ENCODE data around the gene SSBP1. TPM values are rescaled to one million over a fixed set of nuclear protein-coding genes. Genes with fewer than 3 reads are reported as not detected.

Gene SSBP1
- total RNA-seq, 2 experiments from 2014 or later, result 177 to 178 TPM

DNA sequence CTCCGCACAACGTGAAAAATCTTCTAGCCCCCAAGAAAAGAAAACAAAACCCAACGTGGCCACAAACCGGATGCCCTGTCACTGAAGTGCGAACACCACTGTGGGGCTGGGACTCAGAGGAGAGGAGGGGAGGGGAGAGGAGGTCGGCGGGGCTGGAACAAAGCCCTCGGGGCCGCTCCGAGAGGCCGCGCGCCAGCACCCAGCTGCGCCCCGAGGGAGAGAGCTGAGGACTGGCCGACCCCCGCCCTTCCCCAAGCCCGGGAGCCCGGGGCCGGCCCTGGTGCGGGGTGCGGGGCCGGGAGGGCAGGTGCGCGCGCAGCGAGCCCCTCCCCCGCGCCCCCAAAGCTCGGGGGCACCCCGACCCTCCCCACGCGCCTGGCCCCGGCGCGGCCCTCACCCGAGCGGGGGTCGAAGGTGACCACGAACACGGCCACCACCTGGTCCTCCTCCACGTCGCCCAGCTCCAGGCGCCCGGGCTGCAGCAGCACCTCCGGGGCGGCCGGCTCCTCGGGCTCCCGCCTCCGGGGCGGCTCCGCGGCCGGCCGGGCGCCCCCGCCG is 36.6 kb upstream of the SSBP1 start:
- H3K36me3 ChIP-seq (ENCODE audit: insufficient read depth, low read length), result no peaks in the 10 kb centered on the region
- no peak overlapping the region for H3K27ac ChIP-seq (ENCODE audit: low read depth, low read length, poor library complexity, severe bottlenecking)
- ChIA-PET CTCF (ENCODE audit: unreplicated experiment) (no interaction called here), POLR2A (interaction anchor here (1.3 to 1.7 kb wide), 2 partner anchors 35 to 36 kb away, joined by 4 to 7 read pairs; partner anchors contain the start of gene SSBP1)
- no peaks in the 10 kb centered on the region for H3K9me3 ChIP-seq (ENCODE audit: low read length)
- peak overlapping the region; percentile 82 for H3K4me2 ChIP-seq (ENCODE audit: low read length)
- H4K20me1 ChIP-seq (ENCODE audit: insufficient read depth, low read length), result no peaks in the 10 kb centered on the region; the same call in 1 of the 2 replicates
- TF ChIP-seq, protein P1, sequence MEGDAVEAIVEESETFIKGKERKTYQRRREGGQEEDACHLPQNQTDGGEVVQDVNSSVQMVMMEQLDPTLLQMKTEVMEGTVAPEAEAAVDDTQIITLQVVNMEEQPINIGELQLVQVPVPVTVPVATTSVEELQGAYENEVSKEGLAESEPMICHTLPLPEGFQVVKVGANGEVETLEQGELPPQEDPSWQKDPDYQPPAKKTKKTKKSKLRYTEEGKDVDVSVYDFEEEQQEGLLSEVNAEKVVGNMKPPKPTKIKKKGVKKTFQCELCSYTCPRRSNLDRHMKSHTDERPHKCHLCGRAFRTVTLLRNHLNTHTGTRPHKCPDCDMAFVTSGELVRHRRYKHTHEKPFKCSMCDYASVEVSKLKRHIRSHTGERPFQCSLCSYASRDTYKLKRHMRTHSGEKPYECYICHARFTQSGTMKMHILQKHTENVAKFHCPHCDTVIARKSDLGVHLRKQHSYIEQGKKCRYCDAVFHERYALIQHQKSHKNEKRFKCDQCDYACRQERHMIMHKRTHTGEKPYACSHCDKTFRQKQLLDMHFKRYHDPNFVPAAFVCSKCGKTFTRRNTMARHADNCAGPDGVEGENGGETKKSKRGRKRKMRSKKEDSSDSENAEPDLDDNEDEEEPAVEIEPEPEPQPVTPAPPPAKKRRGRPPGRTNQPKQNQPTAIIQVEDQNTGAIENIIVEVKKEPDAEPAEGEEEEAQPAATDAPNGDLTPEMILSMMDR (conservative IDR thresholded peaks at IDR 0.05; ENCODE audit: low read length), result no peak
- no peak for TF ChIP-seq EZH2phosphoT487 (IDR thresholded peaks at IDR 0.05; ENCODE audit: borderline replicate concordance, low read depth, low read length)
- no TSS peak for BruUV-seq (replicated peaks)
- no peaks in the 10 kb centered on the region for H3K79me2 ChIP-seq (ENCODE audit: insufficient read depth, low read depth, low read length)
- H3K4me1 ChIP-seq (ENCODE audit: insufficient read depth, low read length, poor library complexity, severe bottlenecking), result peaks cover 9% of the 10 kb centered on the region
- DNase-seq (ENCODE audit: low spot score), result peak; percentile 67
- intact Hi-C loops (cut with micrococcal nuclease; ENCODE audit: unreplicated experiment), result loop anchor here (1.0 kb wide), 1 partner anchor 37 kb away; the partner anchor contains the start of gene SSBP1
- no peaks in the 10 kb centered on the region for H3K9me2 ChIP-seq (ENCODE audit: insufficient read depth, low read length)
- peak overlapping the region; percentile 76 for H3K4me3 ChIP-seq (ENCODE audit: low read depth, low read length, poor library complexity, severe bottlenecking)
- H2AFZ ChIP-seq (ENCODE audit: low read length), result peak overlapping the region; percentile 75

DNA sequence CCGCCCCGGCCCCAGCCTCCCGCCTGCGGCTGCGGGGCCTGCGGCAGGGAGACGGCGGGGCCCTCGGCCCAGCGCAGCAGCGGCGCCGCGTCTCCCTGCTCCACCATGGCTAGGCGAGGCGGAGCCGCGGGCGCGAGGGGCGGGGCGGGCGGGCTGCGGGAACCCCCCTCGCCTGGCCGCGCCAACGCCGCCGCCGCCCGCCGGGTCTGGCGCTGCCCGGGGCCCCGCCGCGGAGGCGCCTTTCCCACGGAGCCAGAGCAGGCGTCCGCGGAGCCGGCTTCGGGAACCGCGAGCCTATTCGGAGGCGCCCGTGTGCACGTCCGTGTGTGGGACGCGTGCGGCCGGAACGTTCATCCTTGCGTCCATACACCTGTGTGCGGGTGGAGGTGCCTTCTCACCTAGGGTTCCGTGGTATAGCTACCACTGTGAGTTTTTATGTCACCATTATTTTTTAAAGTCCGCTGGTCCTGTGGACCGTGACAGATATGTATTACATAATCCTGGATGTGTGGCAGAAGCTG is 36.1 kb upstream of the SSBP1 start, which contains the start of gene DENND11:
TSS of gene DENND11 (minus strand) at position 120 of the 521 bp plus-strand sequence. CDS start at position 107, 13 bp downstream.
- no peaks in the 10 kb centered on the region for H3K9me2 ChIP-seq (ENCODE audit: insufficient read depth, low read length)
- BruUV-seq (replicated peaks), result no TSS peak
- peak; percentile 27 for DNase-seq (ENCODE audit: low spot score)
- peaks cover 9% of the 10 kb centered on the region for H3K4me1 ChIP-seq (ENCODE audit: insufficient read depth, low read length, poor library complexity, severe bottlenecking)
- H3K36me3 ChIP-seq (ENCODE audit: insufficient read depth, low read length), result no peaks in the 10 kb centered on the region
- no peaks in the 10 kb centered on the region for H3K9me3 ChIP-seq (ENCODE audit: low read length)
- peak within 1 kb of the TSS; percentile 76 for H3K4me3 ChIP-seq (ENCODE audit: low read depth, low read length, poor library complexity, severe bottlenecking)
- TF ChIP-seq, protein P1 (conservative IDR thresholded peaks at IDR 0.05; ENCODE audit: low read length), result no peak
- no peak for TF ChIP-seq EZH2phosphoT487 (IDR thresholded peaks at IDR 0.05; ENCODE audit: borderline replicate concordance, low read depth, low read length)
- peak within 1 kb of the TSS; percentile 82 for H3K4me2 ChIP-seq (ENCODE audit: low read length)
- H4K20me1 ChIP-seq (ENCODE audit: insufficient read depth, low read length), result no peaks in the 10 kb centered on the region
- no peak within 1 kb of the TSS for H3K27ac ChIP-seq (ENCODE audit: low read depth, low read length, poor library complexity, severe bottlenecking)
- intact Hi-C loops (cut with micrococcal nuclease; ENCODE audit: unreplicated experiment), result loop anchor here (1.0 kb wide), 1 partner anchor 36 kb away; the partner anchor contains the start of gene SSBP1
- ChIA-PET CTCF (ENCODE audit: unreplicated experiment) (interaction anchor here (1.1 kb wide), 1 partner anchor 13 kb away, joined by 9 read pairs; no protein-coding TSS in a partner anchor), POLR2A (interaction anchor here (0.8 to 1.7 kb wide), 3 partner anchors 22 to 50 kb away, joined by 3 to 4 read pairs (median 3); no protein-coding TSS in a partner anchor)
- peak within 1 kb of the TSS; percentile 75 for H2AFZ ChIP-seq (ENCODE audit: low read length)
- H3K79me2 ChIP-seq (ENCODE audit: insufficient read depth, low read depth, low read length), result no peaks in the 10 kb centered on the region

Measured in OCI-LY7 (cell line).